Smooth muscle cell of the brain vasculature (primary cell): Measurements from ENCODE around the gene ARF5.

Source experiments
- DNase-seq: peaks from one replicate; pipeline ENCODE4 v3.0.0-alpha.2; 2012; ENCODE audit warnings: low read depth, low spot score

The ARF5 gene

GRCh38 chr7:127635659-127636285 lies 47.6 kb downstream of the ARF5 start:
- DNase-seq = no peak

GRCh38 chr7:127638197-127638596 lies 50.0 kb downstream of the ARF5 start:
- no peak for DNase-seq
